COLO668 (cell line): Measurements from ENCODE around the gene ATP5PF.
"Not testable (repeated sequence)": the region's sequence is repeated elsewhere in the genome, so short reads cannot be mapped to it uniquely, and the experiment has no call there.

Experiments used
- DNase-seq: peaks from one replicate; lab custom pipeline; 2025; ENCODE audit not compliant: unreplicated experiment; lab: John Stamatoyannopoulos, UW

Gene ATP5PF

GRCh38 chr21:25732091-25732760 is 2.5 kb downstream of the ATP5PF start:
- DNase-seq, result no peak

- no peak for DNase-seq
Observed at GRCh38 chr21:25722631-25723030, 12.1 kb downstream of the ATP5PF start.

GRCh38 chr21:25721987-25722386 is 12.7 kb downstream of the ATP5PF start:
- DNase-seq, result no peak

DNA sequence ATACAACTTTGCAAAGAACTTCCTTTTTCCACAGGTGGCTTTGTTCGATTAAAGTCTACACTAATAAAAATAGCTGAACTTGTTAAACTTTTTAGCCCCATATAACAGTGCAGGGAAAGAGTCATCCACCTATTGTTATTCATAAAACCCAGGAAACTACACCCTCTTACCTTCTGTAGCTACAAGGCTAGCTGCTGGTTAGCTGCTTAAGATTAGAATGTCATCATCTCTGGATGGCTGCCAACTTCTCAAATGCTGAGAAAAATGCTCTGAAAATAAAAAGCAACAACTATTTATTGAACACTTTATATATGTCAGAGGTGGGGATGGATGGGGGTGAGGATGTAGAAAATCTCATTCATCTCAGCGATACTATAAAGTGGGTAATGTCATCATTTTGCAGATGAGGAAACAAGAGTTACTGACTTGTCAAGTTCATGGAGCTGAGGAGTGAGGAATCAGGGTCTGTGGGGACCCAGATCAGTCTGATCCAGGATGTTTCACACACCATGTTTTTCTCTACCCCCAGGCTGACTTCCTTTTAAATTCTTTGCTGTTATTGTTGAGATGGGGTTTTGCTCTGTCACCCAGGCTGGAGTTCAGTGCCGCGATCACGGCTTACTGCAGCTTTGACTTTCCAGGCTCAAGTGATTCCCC is 17.1 kb downstream of the ATP5PF start:
- no peak for DNase-seq

- not testable (repeated sequence) for DNase-seq
Observed at GRCh38 chr21:25714066-25714465, 20.6 kb downstream of the ATP5PF start.

- no peak for DNase-seq
Observed at GRCh38 chr21:25710550-25710949, 24.2 kb downstream of the ATP5PF start.

DNA sequence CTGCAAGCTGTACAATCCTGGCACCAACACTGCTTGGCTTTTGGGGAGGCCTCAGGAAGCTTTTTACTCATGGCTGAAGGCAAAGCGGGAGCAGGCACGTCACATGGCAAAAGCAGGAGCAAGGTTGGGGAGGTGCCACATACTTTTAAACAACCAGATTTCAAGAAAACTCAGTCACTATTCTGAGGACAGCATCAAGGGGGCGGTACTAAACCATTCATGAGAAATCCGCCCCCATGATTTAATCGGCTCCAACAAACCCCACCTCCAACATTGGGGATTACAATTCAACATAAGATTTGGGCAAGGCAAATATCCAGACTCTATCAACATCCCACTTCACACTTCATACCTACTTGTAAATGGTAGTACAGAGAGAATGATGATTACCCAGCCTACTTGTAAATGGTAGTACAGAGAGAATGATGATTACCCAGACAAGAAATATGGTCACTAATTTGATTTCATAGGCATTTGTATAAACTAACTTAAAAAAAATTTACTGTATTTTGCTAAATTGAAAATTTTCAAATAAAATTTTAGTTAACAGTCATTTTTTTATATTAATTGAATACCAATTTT is 24.9 kb downstream of the ATP5PF start:
- DNase-seq, result no peak

GRCh38 chr21:25708467-25709065 is 26.1 kb downstream of the ATP5PF start:
- peak; percentile 36 for DNase-seq

GRCh38 chr21:25701529-25701928 is 33.2 kb downstream of the ATP5PF start:
- no peak for DNase-seq

GRCh38 chr21:25700741-25701140 is 34.0 kb downstream of the ATP5PF start:
- no peak for DNase-seq

DNA sequence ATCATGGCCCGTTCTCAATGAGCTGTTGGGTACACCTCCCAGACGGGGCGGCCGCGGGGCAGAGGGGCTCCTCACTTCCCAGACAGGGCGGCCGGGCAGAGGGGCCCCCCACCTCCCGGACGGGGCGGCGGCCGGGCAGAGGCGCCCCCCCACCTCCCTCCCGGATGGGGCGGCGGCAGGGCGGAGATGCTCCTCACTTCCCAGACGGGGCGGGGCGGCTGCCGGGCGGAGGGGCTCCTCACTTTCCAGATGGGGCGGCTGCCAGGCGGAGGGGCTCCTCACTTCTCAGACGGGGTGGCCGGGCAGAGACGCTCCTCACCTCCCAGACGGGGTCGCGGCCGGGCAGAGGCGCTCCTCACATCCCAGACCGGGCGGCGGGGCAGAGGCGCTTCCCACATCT is 39.2 kb downstream of the ATP5PF start:
- DNase-seq, result not testable (repeated sequence)

DNA sequence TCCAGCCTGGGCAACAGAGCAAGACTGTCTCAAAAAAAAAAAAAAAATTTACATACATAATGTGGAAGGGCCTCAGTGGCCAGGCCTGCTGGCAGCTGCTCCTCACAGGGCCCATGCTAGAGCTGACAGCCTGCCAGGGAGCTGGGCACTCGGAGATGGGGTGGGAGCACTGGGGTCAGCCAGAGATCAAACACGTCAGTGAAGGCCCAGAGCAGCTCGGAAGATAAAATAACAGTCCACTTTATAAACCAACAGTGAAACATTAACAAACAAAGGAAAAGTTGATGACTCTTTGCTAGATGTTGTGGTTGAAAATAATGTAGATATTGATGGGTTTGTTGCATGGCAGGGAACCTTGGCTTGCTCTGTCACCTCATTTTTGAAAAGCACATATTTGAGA is 42.7 kb downstream of the ATP5PF start:
- DNase-seq, result no peak

DNA sequence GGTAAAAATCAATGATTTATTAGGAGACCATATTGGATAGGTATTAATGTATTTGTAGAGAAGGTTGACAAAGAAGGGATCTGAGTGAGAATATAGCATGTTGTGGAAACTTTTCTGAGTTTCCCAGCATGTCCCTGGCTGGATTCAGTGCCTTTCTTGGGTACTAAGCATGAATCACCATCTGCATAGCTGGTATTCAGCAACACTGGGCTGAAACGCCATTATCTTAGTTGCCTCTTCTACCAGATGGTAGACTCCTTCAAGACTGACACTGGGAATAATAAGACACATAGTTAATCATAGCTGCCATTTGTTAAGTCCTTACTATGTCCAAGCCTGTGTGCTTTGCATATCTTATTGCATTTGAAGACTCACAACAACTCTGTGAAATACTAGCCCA is 45.5 kb downstream of the ATP5PF start:
- DNase-seq, result no peak

GRCh38 chr21:25688275-25689155 is 46.2 kb downstream of the ATP5PF start:
- DNase-seq, result no peak

DNA sequence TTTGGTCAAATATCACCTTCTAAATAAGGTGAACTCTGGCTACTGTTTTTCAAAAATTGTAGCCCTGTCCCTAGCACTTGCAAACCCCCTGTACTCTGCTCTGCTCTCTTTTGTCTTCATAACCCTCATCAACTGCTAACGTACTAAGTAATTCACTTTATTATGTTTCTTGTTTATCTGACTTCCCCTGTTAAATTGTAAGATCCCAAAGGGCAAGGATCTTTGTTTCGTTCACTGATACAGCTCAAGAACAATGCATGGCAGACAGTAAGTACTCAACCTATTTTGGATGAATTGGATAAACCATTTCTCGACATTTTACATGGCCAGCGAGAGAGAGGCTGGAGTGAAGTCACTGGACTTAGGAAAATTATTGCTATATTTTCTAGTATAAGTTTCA is 46.9 kb downstream of the ATP5PF start:
- no peak for DNase-seq

DNA sequence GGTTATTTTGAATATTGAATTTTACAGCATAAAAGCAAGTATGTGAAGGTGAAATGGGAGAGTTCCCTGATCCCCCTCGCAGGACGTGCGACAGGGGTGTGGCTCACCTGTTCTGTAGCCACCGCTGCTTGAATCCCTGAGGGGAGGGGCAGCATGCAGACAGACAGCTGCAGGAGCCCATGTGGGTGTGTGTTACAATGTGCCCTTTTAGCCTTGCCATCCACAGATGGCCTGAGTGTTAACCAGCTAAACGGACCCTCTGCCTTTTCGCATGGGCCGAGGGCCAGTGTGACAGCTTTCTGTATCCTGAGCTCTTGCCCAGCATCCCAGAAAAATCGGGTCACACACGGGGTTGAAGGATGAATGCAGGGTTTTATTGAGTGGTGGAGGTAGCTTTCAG is 52.3 kb downstream of the ATP5PF start:
- DNase-seq, result no peak

DNA sequence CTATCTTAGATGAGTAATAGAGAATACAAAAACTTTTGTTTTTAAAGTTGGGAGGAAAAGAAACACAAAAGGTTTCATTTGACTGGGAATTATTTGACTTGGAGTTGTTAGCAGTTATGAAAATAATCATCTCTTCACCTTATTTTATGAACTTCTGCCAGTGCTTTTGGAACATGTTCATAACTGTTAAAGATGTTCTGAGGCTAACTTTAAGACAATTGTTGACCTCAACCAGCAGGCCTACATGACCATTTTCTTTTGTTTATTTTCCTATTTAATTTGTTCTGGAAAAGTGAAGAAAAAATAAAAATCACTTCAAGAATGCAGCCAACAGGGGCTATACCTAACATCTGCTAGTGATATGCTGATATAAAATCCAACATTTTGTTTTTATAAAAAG is 58.3 kb downstream of the ATP5PF start:
- no peak for DNase-seq
